IMR-90 (cell line): Measurements from ENCODE around the gene NAE1.

Experiments used
- MAFK ChIP-seq: IDR thresholded peaks from 2 replicates; pipeline ENCODE4 v1.6.1; 2012; ENCODE audit warnings: low read depth, low read length, improper control_type of control experiment
- POLR2A ChIP-seq: IDR thresholded peaks from 2 replicates; pipeline ENCODE4 v1.6.1; 2012; ENCODE audit warnings: mild to moderate bottlenecking, low read depth, low read length
- RAD21 ChIP-seq: IDR thresholded peaks from 2 replicates; pipeline ENCODE4 v1.6.1; 2012; ENCODE audit warnings: low read length, improper control_type of control experiment
- RFX5 ChIP-seq: IDR thresholded peaks from 2 replicates; pipeline ENCODE4 v1.8.0; 2012; ENCODE audit warnings: low read depth, mild to moderate bottlenecking, low read length, moderate library complexity
- TF ChIP-seq, protein P1 (sequence below): conservative IDR thresholded peaks from 2 replicates; pipeline ENCODE4 v1.5.1; 2012; ENCODE audit warnings: mild to moderate bottlenecking, low read depth, low read length, improper control_type of control experiment

DNA sequence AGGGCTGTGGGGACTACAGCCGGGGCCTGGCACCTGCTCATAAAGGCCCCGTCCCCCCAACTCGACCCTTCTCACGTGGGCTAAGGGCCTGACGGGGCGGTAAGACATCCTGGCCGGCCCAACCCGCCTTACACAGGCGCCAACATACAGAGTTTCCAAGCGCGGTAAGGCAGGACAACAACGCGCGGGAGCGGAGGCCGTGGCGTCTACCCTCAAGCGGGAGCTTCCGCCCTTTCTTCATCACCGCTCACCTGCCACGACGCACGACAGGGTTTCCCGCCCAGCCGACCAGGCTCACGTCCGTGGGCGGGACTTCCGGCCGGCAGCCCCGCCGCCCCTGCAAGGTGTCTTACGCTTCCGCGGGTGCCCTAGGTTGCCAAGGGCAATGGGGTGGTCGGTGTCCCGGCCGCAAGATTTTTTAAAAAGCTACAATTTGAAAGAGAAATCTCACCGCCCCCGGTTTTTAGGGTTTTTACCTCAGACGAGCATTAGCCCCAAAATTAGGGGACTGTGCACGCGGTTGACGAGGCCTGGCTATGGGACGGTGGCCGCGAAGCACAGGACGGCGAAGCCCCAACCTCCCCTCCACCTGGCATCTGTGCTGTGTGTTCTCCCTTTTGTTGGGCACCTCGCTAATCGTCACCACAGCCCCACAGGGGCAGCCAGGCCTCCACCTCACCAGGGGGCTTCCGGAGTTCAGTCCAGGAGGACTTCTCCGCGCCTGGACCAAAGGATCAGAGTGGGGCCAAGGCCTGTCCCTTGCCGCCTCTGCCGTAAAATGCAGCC is 29.3 kb downstream of the NAE1 start, which contains the start of gene TERB1:
- no peak for TF ChIP-seq RAD21
- TF ChIP-seq RFX5, result no peak
- no peak for TF ChIP-seq POLR2A
- TF ChIP-seq, protein P1, sequence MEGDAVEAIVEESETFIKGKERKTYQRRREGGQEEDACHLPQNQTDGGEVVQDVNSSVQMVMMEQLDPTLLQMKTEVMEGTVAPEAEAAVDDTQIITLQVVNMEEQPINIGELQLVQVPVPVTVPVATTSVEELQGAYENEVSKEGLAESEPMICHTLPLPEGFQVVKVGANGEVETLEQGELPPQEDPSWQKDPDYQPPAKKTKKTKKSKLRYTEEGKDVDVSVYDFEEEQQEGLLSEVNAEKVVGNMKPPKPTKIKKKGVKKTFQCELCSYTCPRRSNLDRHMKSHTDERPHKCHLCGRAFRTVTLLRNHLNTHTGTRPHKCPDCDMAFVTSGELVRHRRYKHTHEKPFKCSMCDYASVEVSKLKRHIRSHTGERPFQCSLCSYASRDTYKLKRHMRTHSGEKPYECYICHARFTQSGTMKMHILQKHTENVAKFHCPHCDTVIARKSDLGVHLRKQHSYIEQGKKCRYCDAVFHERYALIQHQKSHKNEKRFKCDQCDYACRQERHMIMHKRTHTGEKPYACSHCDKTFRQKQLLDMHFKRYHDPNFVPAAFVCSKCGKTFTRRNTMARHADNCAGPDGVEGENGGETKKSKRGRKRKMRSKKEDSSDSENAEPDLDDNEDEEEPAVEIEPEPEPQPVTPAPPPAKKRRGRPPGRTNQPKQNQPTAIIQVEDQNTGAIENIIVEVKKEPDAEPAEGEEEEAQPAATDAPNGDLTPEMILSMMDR, result no peak
- TF ChIP-seq MAFK, result no peak
